ENCODE measurements around the gene SLC14A1.
A peak's percentile ranks its signal among the peaks of the same experiment; 100 is the strongest.

SLC14A1 gene

GRCh38 chr18:45723567-45724355 is at the start of gene SLC14A1:
TSS of gene SLC14A1 (plus strand) at chr18:45724181. CDS start at chr18:45730321, 6,140 bp downstream.
- no peak for DNase-seq (ENCODE audit: low read depth in 2 of 2)

DNA sequence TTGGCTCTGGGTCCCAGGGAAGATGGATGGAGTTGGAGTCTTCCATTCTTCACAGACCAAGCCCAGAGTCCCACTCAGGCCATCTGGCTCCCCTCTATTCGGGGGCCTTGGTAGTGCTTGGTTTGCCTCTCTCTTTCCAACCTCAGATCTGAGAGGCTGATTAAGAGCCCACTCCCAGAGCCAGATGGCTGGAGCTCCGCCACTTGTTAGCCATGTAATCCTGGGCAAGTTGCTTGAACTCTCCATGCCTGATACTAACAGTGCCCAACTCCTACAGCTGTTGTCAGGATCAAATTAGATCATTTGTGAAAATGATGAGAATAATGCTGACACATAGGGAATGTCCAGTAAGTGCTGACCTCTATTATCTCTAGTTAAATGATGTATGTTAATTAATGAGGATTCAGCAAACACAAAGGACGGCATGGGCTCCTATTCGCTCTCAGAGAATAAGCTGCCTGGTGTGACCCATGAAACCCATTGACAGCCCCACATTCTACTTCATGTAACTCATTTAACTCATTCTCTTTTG is 46.6 kb upstream of the SLC14A1 start:
- no peak for DNase-seq (ENCODE audit: low read depth in 2 of 2)

GRCh38 chr18:45678441-45678840 is 45.5 kb upstream of the SLC14A1 start:
- no peak for DNase-seq (ENCODE audit: low read depth in 2 of 2)

DNA sequence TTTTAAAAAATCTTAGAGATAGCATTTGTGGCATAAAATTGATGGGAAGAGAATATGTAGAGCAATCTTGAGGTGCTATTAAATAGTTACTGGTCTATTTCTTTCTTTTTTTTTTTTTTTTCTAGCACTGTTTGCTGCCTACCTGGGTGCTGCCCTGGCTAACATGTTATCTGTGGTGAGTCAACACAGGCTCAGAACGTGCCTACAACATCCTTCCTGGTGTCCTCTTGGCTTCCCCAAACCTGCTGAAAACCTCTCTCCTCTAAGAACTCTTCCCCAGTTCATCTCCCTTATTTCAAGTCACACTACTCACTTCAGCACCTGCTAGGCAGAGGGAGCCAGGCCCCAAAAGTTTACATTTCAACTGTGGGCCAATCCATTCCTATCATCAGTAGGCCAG is 45.1 kb upstream of the SLC14A1 start:
- DNase-seq (ENCODE audit: low read depth in 2 of 2) = no peak

DNA sequence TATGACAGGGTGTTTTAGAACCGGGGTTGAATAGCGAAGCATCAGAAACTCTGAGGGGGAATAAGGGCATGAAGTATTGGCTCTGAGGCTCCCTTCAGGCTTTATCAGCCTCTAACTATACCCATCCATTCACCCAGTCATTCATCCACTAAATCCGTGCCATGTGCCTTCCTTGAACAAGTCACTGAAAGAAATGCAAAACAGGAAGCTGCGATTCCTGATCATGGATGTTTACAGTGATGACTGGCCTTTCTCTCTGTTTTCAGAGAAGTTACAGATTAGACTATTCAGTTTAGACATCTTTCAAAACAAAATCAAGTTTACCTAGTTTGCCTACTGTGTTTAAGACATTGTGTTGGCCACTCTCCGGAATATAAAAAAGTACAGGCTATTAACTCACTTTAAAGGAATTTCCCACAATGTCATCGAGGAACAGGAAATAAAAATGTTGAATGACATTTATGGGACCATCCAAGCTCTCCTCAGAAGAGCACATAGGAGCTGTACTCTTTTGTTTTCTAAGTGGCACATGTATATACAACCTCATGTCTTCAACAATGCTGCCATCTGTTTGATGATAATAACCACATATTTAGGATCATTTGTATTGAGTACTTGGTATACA is 43.8 kb upstream of the SLC14A1 start:
- DNase-seq (ENCODE audit: low read depth in 2 of 2) = no peak

DNA sequence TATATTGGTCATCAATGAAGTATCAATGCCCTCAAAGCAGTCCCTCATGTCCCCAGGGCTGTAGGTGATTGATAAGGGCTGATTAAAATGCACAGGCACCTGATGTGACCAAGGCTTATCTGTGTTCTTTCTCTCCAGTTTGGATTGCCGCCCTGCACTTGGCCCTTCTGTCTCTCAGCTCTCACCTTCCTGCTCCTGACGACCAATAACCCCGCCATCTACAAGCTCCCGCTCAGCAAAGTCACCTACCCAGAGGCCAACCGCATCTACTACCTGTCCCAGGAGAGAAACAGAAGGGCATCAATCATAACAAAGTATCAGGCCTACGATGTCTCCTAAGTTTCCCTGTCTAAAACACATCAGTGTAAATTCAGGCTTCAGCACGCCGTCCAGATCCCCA is 41.8 kb upstream of the SLC14A1 start:
- DNase-seq (ENCODE audit: low read depth in 2 of 2) = no peak

DNA sequence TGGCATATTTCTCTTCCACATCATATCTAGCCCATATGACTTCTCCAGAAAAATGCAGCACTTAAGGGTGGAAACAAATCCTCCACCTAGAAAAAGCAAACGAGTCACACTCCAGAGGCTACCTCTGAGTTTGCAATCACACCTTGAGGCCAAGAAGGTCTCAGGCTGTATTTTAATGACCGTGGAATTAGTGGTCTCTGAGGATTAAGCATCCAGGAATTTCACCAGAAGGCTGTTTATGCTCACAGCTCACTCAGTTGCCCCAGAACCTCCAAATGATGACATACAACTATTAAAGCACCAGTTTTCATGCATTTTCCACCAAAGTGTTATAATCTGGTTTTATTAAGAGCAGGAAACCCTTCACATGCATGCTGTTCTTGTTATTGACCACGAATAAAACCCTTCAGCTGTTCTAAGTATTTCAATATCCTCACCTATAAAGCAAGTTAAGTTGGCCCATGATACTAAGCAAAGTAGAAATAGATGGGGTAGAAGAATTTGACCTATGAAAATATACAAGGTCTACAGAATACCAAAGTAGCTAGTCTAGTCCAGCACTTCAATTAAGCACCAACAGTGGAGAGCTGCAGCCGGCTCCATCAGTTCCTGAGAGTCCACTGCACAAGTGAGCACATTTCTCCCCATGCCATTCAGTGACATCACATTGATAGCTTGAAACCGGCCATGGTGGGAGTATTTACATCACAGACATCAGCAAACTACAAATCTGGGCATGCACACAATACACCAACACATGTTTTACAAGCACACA is 39.5 kb upstream of the SLC14A1 start:
- DNase-seq (ENCODE audit: low read depth in 2 of 2) = no peak

GRCh38 chr18:45686891-45687611 is 36.9 kb upstream of the SLC14A1 start:
- DNase-seq (ENCODE audit: low read depth in 2 of 2) = no peak

GRCh38 chr18:45687621-45688020 is 36.4 kb upstream of the SLC14A1 start:
- DNase-seq (ENCODE audit: low read depth in 2 of 2) = no peak

- no peak for DNase-seq (ENCODE audit: low read depth in 2 of 2)
Measured at GRCh38 chr18:45688113-45688512, 35.9 kb upstream of the SLC14A1 start.

DNA sequence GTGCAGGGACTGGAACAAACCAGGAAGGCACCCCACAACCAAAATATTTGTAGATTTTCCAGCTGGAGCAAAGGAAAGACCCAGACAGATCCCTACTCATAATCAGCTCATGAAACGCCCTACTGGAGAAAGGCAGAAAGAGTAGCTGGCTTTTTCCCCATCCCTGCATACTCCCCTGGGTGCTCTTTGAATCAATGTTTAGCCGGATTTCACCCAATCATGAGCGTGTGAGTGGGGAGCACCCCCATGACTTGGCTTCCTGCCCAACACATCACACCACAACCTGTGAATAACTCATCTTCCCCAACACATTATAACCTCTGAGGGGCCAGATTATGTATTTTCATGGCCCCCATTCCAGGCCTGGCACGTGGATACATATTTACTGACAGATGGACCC is 35.1 kb upstream of the SLC14A1 start:
- peak; percentile 19 to 38 for DNase-seq (ENCODE audit: low read depth in 2 of 2)

DNA sequence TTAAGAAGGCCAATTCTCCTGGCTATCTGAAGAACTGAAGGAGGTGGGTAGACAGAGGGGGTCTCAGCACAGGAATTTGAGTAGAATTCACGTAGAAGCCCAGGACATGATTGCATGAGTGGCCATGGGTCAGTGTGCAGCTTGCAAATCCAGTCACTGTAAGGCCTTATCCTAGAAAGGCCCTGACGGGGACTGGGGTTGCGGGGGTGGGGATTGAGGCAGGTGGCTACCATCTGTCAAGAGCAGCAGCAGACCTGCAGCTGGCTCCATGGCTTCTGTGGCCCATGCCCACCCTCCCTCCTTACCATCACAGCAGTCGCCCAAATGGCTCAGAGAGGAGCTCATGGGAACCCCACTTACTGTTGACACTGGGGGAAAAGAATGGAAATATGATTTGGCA is 34.6 kb upstream of the SLC14A1 start:
- no peak for DNase-seq (ENCODE audit: low read depth in 2 of 2)

DNA sequence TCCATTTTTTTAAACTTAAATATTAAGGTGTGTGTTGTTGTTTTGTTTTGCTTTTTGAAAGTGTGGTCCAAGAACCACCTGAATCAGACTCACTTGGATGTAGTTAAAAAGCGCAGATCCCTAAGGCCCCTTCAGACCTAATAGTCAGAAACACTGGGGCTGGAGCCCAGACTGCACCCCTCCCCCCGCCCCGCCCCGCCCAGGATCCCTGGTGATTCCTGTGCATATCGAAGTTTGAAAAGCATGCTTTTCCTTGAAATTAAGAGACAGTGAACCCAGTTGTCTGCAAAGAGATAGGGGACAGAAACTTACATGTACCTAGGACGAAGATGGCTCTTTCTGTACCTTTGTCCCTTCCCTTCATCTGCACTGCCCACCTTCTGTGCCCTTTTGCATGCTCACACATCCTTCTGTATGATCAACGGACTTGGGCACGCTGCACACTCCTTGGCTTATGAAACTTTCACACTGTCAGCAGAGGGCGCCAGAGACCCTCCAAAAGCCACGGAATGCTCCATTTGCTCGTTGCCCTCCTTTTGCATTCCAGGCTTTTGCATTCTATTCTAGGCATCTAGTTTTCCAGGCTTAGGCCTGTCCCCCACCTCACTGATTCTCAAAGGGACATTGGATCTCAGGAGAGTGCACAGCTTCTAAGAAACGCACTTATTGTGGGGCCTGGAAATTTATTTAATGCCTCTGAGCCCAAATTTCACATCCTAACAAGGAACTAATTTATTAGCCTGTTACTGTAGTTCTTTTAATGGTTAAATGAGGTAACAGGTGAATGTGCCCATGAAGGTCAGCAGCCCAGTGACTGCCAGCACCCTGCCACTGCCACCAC is 32.8 kb upstream of the SLC14A1 start:
- DNase-seq (ENCODE audit: low read depth in 2 of 2) = peak; percentile 47 to 60

- no peak for DNase-seq (ENCODE audit: low read depth in 2 of 2)
Measured at GRCh38 chr18:45691816-45692179, 32.2 kb upstream of the SLC14A1 start.

- DNase-seq (ENCODE audit: low read depth in 2 of 2) = no peak
Measured at GRCh38 chr18:45702708-45703265, 21.2 kb upstream of the SLC14A1 start.

DNA sequence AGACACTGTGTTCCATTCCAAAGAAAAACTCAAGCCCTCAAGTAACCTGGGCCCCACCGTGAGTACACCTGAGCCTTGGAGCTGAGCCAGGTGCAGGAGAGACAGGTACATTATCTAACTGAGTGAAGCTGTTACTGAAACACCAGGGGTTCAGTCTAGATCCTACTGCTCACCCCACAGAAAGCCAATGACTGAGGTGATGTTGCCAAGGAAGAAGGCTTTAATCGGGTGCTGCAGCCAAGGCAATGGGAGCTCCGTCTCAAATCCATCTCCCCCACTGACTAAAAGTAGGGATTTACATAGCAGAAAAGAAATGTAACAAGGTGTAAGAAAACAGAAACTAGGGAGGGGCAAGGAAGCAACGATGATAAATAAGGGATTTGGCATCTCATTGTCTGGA is 15.2 kb upstream of the SLC14A1 start:
- DNase-seq (ENCODE audit: low read depth in 2 of 2) = no peak

- no peak for DNase-seq (ENCODE audit: low read depth in 2 of 2)
Measured at GRCh38 chr18:45712061-45712460, 11.9 kb upstream of the SLC14A1 start.

GRCh38 chr18:45713239-45713638 is 10.7 kb upstream of the SLC14A1 start:
- no peak for DNase-seq (ENCODE audit: low read depth in 2 of 2)

DNA sequence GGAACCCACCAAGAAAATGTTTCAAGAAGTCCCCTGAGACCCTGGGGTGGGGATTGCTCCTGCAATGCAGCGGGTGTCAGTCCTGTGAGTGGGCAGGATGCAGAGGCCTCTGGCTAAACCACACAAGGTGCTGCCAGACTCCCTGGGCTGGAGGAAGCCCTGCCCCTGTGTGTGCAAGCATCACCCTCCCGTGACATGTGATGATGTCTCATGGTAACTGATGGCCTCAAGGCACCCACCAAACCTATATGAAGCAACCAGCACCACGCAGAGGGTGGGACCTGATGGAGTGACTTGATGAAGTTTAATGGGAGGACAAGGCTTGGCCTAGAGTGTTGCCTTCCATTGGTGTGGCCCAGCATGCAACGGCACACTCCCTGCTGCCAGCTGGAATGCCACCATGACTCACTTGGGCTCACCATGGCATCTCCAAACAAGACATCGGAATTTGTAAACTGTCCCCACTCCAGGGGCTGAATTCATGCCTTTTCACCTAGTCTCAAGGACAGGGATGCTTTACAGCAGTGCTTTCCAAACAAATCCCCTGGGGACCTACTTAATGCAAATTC is 8.7 kb upstream of the SLC14A1 start:
- no peak for DNase-seq (ENCODE audit: low read depth in 2 of 2)

DNA sequence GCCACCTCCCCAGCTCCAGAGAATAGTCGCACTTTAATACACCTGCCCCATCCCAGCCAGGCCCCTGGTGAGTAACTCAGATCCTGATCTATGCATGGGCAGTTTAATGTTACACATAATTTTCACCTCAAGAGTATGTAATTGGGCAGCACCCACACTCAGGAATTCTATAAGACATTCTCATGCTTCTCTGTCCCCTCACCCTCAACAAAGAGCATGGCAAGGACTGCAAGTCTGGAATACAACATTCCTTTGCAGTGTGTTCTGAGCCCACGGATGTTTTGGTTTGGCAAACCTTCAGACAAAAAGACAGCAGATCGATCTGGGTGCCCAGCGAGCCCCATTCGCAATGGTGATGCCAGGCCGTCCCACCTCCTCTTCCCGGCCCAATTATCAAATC is 4.9 kb upstream of the SLC14A1 start:
- DNase-seq (ENCODE audit: low read depth in 2 of 2) = no peak
